ENCODE measurements around the gene KMO.

DNA sequence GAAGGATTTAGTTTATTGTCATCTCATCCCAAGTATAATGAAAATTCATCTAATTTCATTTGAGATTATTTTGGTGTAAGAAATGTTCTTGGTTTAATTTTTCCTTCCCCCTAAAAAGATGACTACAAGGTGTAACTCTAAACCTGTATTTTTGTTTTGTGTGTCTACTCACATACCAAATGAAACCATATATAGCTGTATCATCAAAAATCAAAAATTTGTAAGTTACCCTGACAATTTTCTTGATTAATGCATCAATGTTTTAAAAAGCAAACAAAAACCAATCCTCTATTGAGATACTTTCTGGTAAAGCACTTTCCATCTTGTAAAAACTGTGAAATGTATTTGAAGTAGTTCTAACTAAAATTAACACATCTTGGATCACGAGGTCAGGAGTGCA lies 43.4 kb upstream of the KMO start:
- TF ChIP-seq ZNF235 (CRISPR knock-in tag; IDR thresholded peaks at IDR 0.05; ENCODE audit: borderline replicate concordance), result no peak
- no peak for TF ChIP-seq HNRNPK (IDR thresholded peaks at IDR 0.05; ENCODE audit: low read depth, low read length, poor library complexity, severe bottlenecking)
- TF ChIP-seq, protein P1, sequence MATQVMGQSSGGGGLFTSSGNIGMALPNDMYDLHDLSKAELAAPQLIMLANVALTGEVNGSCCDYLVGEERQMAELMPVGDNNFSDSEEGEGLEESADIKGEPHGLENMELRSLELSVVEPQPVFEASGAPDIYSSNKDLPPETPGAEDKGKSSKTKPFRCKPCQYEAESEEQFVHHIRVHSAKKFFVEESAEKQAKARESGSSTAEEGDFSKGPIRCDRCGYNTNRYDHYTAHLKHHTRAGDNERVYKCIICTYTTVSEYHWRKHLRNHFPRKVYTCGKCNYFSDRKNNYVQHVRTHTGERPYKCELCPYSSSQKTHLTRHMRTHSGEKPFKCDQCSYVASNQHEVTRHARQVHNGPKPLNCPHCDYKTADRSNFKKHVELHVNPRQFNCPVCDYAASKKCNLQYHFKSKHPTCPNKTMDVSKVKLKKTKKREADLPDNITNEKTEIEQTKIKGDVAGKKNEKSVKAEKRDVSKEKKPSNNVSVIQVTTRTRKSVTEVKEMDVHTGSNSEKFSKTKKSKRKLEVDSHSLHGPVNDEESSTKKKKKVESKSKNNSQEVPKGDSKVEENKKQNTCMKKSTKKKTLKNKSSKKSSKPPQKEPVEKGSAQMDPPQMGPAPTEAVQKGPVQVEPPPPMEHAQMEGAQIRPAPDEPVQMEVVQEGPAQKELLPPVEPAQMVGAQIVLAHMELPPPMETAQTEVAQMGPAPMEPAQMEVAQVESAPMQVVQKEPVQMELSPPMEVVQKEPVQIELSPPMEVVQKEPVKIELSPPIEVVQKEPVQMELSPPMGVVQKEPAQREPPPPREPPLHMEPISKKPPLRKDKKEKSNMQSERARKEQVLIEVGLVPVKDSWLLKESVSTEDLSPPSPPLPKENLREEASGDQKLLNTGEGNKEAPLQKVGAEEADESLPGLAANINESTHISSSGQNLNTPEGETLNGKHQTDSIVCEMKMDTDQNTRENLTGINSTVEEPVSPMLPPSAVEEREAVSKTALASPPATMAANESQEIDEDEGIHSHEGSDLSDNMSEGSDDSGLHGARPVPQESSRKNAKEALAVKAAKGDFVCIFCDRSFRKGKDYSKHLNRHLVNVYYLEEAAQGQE (IDR thresholded peaks at IDR 0.05; ENCODE audit: borderline replicate concordance in 1 of 2, low read depth in 1 of 2, low read length in 2 of 2), result no peak
- no peak for TF ChIP-seq HDAC6 (IDR thresholded peaks at IDR 0.05; ENCODE audit: low read depth, low read length)
- TF ChIP-seq, protein P2, sequence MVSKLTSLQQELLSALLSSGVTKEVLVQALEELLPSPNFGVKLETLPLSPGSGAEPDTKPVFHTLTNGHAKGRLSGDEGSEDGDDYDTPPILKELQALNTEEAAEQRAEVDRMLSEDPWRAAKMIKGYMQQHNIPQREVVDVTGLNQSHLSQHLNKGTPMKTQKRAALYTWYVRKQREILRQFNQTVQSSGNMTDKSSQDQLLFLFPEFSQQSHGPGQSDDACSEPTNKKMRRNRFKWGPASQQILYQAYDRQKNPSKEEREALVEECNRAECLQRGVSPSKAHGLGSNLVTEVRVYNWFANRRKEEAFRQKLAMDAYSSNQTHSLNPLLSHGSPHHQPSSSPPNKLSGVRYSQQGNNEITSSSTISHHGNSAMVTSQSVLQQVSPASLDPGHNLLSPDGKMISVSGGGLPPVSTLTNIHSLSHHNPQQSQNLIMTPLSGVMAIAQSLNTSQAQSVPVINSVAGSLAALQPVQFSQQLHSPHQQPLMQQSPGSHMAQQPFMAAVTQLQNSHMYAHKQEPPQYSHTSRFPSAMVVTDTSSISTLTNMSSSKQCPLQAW (CRISPR knock-in tag; IDR thresholded peaks at IDR 0.05), result no peak
- TF ChIP-seq, protein P3, sequence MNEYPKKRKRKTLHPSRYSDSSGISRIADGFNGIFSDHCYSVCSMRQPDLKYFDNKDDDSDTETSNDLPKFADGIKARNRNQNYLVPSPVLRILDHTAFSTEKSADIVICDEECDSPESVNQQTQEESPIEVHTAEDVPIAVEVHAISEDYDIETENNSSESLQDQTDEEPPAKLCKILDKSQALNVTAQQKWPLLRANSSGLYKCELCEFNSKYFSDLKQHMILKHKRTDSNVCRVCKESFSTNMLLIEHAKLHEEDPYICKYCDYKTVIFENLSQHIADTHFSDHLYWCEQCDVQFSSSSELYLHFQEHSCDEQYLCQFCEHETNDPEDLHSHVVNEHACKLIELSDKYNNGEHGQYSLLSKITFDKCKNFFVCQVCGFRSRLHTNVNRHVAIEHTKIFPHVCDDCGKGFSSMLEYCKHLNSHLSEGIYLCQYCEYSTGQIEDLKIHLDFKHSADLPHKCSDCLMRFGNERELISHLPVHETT (CRISPR knock-in tag; conservative IDR thresholded peaks at IDR 0.05), result no peak
- TF ChIP-seq BHLHE40 (IDR thresholded peaks at IDR 0.05; ENCODE audit: low read length), result no peak
- TF ChIP-seq, protein P4, sequence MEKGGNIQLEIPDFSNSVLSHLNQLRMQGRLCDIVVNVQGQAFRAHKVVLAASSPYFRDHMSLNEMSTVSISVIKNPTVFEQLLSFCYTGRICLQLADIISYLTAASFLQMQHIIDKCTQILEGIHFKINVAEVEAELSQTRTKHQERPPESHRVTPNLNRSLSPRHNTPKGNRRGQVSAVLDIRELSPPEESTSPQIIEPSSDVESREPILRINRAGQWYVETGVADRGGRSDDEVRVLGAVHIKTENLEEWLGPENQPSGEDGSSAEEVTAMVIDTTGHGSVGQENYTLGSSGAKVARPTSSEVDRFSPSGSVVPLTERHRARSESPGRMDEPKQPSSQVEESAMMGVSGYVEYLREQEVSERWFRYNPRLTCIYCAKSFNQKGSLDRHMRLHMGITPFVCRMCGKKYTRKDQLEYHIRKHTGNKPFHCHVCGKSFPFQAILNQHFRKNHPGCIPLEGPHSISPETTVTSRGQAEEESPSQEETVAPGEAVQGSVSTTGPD (CRISPR knock-in tag; IDR thresholded peaks at IDR 0.05), result no peak
- TF ChIP-seq ZNF274 (CRISPR knock-in tag; IDR thresholded peaks at IDR 0.05), result no peak

All from HepG2 (cell line).